H54 (cell line): ENCODE data around the gene ACYP2.
"Not testable (repeated sequence)": the region's sequence is repeated elsewhere in the genome, so short reads cannot be mapped to it uniquely, and the experiment has no call there.

Experiments
- DNase-seq: peaks from one replicate; pipeline ENCODE4 v3.0.0; 2011; ENCODE audit warnings: low spot score, mixed read lengths; ENCODE audit not compliant: insufficient read length
- FAIRE-seq: peaks from 3 replicates; lab custom pipeline; 2011; peaks lifted over from hg19 to GRCh38; lab: Jason Lieb, UNC
- POLR2A ChIP-seq: IDR thresholded peaks from 2 replicates; pipeline ENCODE4 v1.6.1; 2011; ENCODE audit warnings: low read depth, mild to moderate bottlenecking, low read length

ACYP2 gene

DNA sequence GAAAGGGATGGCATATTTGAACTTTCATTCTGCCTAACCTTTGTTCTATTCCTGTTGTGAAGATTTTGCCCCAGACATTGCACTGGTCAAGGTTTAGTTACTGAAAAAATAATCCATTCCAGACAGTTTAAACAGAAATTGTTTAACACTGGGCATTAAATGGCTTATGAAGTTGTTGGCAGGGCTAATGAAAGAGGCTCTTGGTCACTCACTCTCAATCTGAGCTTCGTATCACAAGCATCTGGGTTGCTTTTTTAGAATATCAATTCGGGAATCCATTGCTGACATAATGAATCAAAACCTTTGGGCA is 8.0 kb upstream of the ACYP2 start:
- DNase-seq: no peak
- FAIRE-seq: no peak
- TF ChIP-seq POLR2A: no peak

GRCh38 chr2:54107903-54108615 is 7.4 kb upstream of the ACYP2 start:
- FAIRE-seq (peak; percentile 69), DNase-seq (no peak)
- TF ChIP-seq POLR2A: no peak

DNA sequence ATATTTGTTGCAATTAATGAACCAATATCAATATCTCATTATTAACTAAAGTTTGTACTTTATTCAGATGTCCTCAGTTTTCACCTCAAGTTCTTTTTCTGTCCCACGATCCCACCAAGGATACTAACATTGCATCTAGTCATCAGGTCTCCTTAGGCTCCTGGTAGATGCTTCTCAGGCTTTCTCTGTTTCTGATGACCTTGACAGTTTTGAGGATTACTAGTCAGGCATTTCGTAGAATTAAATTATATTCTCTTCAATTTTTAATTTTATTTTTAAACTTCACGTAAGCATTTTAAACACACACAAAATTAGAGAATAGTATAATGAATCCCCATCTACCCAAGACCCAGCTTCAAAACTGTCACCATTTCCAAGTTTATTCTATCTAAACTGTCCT is 5.6 kb upstream of the ACYP2 start:
- TF ChIP-seq POLR2A: no peak
- no peak for FAIRE-seq
- no peak for DNase-seq

DNA sequence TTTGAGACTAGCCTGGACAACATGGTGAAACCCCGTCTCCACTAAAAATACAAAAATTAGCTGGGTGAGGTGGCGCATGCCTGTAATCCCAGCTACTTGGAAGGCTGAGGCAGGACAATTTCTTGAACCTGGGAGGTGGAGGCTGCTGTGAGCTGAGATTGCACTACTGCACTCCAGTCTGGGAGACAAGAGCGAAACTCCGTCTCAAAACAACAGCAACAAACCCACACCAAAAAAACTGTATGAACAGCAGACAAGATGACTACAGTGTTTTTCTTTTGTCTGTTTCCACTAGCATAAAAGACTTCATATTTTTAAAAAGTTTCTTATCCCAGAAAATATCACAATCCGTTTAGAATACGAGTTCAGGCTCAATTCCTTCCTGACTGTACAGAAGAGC is 936 bp upstream of the ACYP2 start:
- FAIRE-seq, DNase-seq: not testable (repeated sequence)

DNA sequence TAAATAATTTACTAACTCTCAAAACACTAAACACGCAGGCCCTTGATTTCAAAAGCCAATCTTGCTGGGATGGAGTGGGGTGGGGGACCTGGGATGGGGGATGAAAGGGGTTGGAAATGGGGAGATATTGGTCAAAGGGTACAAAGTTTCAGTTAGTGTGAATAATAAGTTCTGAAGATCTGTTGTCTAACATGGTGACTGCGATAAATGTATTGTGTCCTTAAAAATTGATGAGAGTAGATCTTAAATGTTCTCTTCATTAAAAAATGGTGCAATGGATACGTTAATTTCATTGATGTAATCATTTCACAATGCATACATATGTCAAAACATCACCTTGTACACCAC is 505 bp upstream of the ACYP2 start:
- DNase-seq (no peak), FAIRE-seq (peak; percentile 95)
- no peak for TF ChIP-seq POLR2A

DNA sequence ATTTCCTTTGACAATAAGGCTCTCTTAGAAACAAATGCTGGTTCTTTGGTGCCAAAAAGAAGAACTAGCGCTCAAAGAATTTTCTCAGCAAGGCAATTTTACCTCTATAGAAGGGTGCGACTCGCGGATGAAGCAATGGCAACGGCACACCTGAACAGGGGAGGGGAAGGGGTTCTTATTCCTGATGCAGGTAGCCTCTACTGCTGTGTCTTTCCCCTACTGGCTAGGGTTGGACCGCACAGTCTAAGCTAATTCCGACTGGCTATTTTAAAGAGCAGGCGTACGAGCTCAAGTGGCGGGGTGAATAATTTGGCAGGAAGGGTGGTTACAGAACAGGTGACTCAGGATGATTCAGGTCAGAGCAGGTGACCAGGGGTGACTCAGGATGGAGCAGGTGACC is 1.2 kb downstream of the ACYP2 start:
- not testable (repeated sequence) for DNase-seq, FAIRE-seq

- FAIRE-seq: no peak
- TF ChIP-seq POLR2A: no peak
- no peak for DNase-seq
Observed at GRCh38 chr2:54120950-54121349, 5.5 kb downstream of the ACYP2 start.

- FAIRE-seq: no peak
- DNase-seq: no peak
- no peak for TF ChIP-seq POLR2A
Observed at GRCh38 chr2:54122171-54122935, 6.9 kb downstream of the ACYP2 start.

- TF ChIP-seq POLR2A: no peak
- peak; percentile 62 for DNase-seq
- FAIRE-seq: peak; percentile 95
Observed at GRCh38 chr2:54122939-54123338, 7.5 kb downstream of the ACYP2 start.

- DNase-seq, FAIRE-seq: not testable (repeated sequence)
Observed at GRCh38 chr2:54127174-54127573, 11.8 kb downstream of the ACYP2 start.

GRCh38 chr2:54133056-54133455 is 17.6 kb downstream of the ACYP2 start:
- FAIRE-seq (no peak), DNase-seq (no peak)
- TF ChIP-seq POLR2A: no peak

GRCh38 chr2:54139210-54139609 is 23.8 kb downstream of the ACYP2 start:
- DNase-seq (no peak), FAIRE-seq (no peak)
- TF ChIP-seq POLR2A: no peak

DNA sequence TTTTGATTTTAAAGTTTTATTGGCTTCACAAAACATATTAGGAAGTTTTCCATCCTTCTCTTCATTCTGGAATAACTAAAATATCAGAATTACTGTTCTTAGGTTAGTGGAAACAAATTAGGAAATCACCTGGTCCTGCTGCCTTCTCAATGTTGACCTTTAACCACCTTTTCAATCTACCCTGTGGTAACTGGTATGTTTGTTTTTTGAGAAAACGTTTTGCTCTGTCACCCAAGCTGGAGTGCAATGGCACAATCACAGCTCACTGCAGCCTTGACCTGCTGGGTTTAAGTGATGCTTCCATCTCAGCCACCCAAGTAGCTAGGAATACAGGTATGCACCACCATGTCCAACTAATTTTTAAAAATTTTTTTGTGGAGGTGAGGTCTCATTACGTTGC is 28.4 kb downstream of the ACYP2 start:
- FAIRE-seq (no peak), DNase-seq (no peak)
- no peak for TF ChIP-seq POLR2A

- FAIRE-seq (no peak), DNase-seq (no peak)
- no peak for TF ChIP-seq POLR2A
Observed at GRCh38 chr2:54148391-54148790, 33.0 kb downstream of the ACYP2 start.
